ENCODE results near the gene GCA.

The GCA gene

DNA sequence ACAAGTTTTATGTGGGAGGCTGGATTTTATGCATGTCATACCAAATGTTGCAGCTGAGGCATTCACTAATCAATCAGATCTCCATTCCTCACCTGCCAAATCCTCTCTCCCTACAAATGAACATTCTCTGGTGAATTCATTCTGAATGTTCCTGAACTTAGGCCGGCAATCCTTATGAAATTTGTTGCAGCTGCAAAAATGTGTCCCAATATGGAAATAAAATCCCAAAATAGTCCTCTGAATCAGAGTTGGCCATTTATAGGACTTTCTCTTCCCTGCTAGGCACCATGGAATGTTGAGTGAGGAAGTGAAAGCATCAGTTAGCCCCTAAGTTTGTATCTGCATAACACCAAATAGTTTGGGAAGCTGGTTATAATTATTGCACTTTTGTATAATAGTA, 25.6 kb downstream of the GCA start:
- Mint-ChIP-seq H3K4me3 (no peak overlapping the region), H3K36me3 (no peaks in the 10 kb centered on the region), H3K4me1 (no peaks in the 10 kb centered on the region), H3K27ac (no peak overlapping the region), H3K27me3 (no peaks in the 10 kb centered on the region), H3K9me3 (no peaks in the 10 kb centered on the region)

DNA sequence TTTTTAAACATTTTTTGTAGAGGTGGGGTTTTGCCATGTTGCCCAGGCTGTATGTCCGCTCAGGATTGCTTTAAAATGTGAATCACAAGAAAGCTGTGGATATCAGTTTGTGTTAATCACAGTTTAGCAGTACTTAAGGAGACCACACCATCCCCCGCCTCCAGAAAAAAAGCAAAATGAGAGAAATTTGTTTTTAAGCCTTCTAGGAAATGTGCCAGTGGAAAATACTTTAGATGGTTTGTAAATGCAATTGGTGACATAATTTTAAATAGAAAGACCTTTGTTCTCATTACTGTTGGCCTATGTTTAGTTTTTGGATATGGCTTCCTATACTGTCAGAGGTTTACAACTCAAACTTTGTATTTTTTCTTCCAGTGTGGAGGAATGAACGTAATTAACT, 27.0 kb downstream of the GCA start:
- no peaks in the 10 kb centered on the region for H3K4me1 Mint-ChIP-seq
- no peaks in the 10 kb centered on the region for H3K27me3 Mint-ChIP-seq
- H3K36me3 Mint-ChIP-seq = no peaks in the 10 kb centered on the region
- no peak overlapping the region for H3K27ac Mint-ChIP-seq
- no peaks in the 10 kb centered on the region for H3K9me3 Mint-ChIP-seq
- H3K4me3 Mint-ChIP-seq = no peak overlapping the region

DNA sequence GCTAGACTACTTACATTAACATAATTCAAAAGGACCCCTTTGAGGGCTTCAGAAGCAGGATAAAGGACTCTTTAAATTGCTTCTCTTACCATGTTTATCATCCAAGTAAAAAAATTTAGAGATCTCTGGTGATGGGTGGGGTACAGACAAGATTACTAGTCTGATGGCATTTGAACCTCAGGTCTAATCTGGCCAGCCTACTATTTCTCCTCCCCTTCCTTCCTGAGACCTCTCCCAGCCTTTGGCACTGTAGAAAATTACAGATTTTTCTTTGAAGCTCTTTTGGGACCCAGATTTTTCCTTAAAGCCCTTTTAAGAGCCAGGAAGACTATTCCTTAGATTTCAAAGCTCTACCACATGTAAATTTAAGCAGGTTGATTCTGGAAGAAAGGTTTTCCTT, 28.9 kb downstream of the GCA start:
- Mint-ChIP-seq H3K27me3 (peaks cover 6% of the 10 kb centered on the region), H3K4me3 (no peak overlapping the region), H3K9me3 (no peaks in the 10 kb centered on the region), H3K36me3 (no peaks in the 10 kb centered on the region), H3K27ac (no peak overlapping the region), H3K4me1 (no peaks in the 10 kb centered on the region)

DNA sequence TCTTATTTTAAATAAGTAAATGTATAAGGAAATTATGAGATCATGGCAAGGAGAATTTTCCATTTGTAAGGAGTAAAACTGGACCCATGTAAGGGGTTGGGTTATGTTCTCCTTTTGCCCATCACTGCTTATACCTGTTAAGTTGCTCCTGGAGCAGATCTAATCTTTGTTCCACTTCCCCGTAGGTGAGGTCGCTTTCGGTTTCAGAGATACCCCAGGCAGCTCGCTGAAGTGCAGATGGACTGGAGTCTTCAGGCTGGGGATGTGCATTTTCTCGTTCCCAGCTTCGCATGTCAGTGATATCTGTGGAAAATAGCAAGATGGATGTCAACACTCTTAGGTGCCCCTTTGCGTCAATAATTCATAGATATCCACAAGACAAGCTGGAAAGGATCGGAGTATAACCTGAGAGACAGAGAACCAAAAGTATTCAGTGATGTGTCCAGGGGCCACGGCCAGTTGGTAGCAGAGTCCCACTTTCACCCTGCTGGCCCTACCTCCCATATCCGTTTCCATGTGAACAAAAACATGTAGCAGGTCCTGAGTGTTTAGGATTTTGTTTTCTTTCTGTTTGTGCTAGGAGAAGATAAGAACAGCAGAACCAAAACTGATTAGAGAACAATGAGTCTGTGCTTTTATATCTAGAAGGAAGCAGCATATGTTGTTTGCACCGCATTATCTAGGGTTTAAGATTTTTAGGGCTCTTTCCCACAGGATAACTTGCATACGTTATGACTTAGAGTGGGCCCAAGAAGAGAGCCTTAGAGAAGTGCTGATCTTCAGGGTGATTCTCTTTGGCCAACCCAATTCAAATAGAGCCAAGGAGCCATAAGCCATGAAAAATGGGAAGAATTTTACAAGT, 36.0 kb downstream of the GCA start:
- H3K27ac Mint-ChIP-seq = no peak overlapping the region
- peak overlapping the region; percentile 28 for H3K4me3 Mint-ChIP-seq
- H3K4me1 Mint-ChIP-seq = no peaks in the 10 kb centered on the region
- H3K36me3 Mint-ChIP-seq = no peaks in the 10 kb centered on the region
- no peaks in the 10 kb centered on the region for H3K9me3 Mint-ChIP-seq
- peaks cover 25% of the 10 kb centered on the region for H3K27me3 Mint-ChIP-seq

DNA sequence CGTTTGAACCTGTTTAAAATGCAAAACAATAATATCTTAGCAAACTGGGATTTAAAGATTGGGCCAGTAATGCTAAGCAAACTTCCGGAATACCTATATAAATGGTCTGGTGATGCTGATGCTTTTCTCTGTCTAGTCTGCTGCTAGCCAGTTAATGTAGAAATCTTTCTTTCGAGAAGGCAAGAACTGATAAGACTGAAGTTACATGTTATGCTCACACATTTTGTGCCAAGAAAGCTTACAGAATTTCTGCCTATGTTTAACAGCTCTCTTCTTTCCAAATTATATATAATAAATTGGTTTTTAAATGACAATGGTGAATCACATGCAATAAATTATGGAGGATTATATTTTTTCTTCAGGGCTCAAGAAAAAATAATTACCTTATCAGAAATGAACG, 37.9 kb downstream of the GCA start:
- peaks cover 23% of the 10 kb centered on the region for H3K27me3 Mint-ChIP-seq

DNA sequence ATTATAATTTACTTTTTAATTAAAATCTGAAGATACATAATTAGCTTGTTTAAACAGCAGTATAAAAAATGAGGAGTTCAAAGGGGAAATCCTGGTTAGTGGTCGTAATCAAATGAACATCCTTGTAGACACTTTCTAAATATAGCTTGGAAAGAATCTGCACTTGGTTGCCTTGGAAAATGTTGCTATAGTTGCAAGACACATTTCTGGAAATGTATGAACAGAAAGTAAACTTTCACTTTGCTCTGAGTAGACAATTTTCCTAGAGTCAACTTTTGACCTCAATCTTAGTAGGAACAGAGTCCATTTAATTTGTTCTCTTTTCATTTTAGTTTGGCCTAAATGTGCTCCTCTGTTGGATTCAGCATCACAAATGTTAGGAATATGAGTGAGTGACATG, 38.3 kb downstream of the GCA start:
- H3K9me3 Mint-ChIP-seq = no peaks in the 10 kb centered on the region
- H3K36me3 Mint-ChIP-seq = no peaks in the 10 kb centered on the region
- no peak overlapping the region for H3K4me3 Mint-ChIP-seq
- peaks cover 19% of the 10 kb centered on the region for H3K27me3 Mint-ChIP-seq
- H3K4me1 Mint-ChIP-seq = no peaks in the 10 kb centered on the region
- H3K27ac Mint-ChIP-seq = no peak overlapping the region

More for the DNA sequence above, 37.9 kb downstream of the GCA start:
- Mint-ChIP-seq H3K36me3 (no peaks in the 10 kb centered on the region), H3K4me1 (no peaks in the 10 kb centered on the region), H3K27ac (no peak overlapping the region), H3K9me3 (no peaks in the 10 kb centered on the region), H3K4me3 (no peak overlapping the region)

DNA sequence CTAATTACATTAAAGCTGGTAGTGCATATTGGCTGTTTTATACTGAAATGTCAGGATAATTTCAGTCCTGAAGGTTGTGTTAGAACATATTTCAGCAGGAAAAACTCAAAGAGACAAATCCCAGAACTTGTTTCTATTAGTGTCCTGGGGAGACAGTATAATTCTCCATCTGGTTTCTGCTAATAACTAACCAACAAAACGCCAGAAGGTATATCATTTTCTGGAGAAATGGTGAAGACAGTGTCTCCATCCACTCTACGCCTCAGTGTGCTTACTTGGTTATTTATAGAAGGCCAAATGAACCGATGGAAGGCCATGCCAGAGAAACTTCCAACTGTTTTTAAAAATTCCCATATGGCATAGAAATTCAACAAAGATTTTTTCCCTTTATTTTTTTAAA, 41.6 kb downstream of the GCA start:
- no peak overlapping the region for H3K4me3 Mint-ChIP-seq
- H3K27ac Mint-ChIP-seq = no peak overlapping the region
- H3K27me3 Mint-ChIP-seq = peaks cover 11% of the 10 kb centered on the region
- no peaks in the 10 kb centered on the region for H3K36me3 Mint-ChIP-seq
- no peaks in the 10 kb centered on the region for H3K4me1 Mint-ChIP-seq
- no peaks in the 10 kb centered on the region for H3K9me3 Mint-ChIP-seq

DNA sequence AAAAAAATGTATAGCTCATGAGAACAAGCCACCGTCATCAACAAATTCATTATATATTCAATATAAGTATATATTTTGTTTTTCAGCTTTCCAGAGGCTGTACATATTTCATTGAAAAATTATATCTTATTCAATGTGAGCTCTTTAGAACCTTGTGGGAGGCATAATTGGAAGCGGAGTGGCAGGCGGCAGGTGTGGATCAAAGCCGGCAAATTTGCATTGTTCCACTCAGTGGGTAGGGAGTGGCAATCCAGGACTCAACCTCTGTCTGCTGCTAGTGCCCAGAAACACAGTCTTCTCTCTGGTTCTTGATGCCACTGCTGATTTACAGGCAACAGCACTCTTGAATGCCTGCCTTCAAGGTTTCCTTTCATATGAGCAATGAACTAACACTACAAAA, 46.9 kb downstream of the GCA start:
- H3K36me3 Mint-ChIP-seq = no peaks in the 10 kb centered on the region
- H3K27ac Mint-ChIP-seq = no peak overlapping the region
- no peak overlapping the region for H3K4me3 Mint-ChIP-seq
- peaks cover 13% of the 10 kb centered on the region for H3K27me3 Mint-ChIP-seq
- no peaks in the 10 kb centered on the region for H3K4me1 Mint-ChIP-seq
- no peaks in the 10 kb centered on the region for H3K9me3 Mint-ChIP-seq

DNA sequence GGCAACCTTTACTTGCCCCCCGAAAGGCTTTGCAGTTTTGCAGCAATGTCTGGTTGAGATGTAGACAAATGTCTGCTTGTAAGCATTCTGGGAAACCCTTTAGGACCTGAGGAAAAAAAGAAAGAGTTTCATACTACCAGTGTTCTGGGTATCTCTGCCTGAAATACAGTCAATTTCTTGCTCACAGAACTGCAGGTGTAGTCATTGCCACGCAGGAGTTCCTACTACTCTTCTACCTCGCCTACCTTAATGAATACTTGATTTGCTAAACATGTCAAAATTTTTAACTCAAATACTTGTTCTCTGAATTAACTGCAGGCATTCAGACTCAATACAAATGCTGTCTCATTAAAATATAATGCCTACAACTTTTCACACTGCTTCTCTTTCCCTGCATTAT, 56.4 kb downstream of the GCA start:
- H3K9me3 Mint-ChIP-seq = no peaks in the 10 kb centered on the region
- no peak overlapping the region for H3K4me3 Mint-ChIP-seq
- H3K4me1 Mint-ChIP-seq = no peaks in the 10 kb centered on the region
- no peaks in the 10 kb centered on the region for H3K36me3 Mint-ChIP-seq
- no peak overlapping the region for H3K27ac Mint-ChIP-seq
- H3K27me3 Mint-ChIP-seq = peaks cover 6% of the 10 kb centered on the region

DNA sequence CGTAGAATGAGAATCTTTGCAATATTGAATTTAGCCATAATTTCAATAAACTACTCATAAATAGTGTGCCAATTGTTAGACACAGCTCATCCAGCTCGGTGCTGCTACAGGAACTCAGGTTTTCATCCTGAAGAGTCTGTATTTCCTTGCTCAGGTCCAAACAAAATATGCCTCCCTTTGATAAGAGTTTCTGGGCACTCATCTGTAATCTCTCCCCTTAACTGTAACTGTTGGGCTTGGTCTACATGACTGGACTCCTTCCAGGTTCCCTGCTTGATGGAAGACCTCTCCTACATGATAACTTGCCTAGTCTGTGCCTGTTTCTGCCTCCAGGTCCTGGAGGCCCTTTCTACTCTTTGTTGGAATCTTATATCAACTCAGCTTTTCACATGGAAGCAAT, 57.9 kb downstream of the GCA start:
- H3K9me3 Mint-ChIP-seq = no peaks in the 10 kb centered on the region
- peaks cover 5% of the 10 kb centered on the region for H3K27me3 Mint-ChIP-seq

DNA sequence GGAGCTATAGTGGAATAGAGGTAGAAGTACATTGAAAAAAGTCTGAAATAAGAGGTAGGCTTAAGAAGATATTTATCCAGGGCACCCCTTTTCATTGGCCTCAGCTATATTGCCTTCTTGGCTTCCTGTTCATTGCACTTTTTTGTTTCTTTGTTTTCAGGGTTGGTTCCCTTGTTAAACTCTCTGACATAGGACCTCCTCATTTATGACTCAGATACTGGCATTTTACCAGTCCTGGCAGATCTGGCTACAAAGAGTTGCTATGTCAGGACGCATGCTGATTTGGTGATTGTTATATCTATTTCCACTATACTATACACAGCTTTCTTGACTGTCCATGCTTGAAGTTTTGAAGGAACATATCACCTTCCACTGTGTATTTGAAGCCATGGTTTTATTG, 60.0 kb downstream of the GCA start:
- Mint-ChIP-seq H3K36me3 (no peaks in the 10 kb centered on the region), H3K27ac (no peak overlapping the region), H3K4me3 (no peak overlapping the region), H3K4me1 (no peaks in the 10 kb centered on the region), H3K27me3 (peaks cover 9% of the 10 kb centered on the region), H3K9me3 (no peaks in the 10 kb centered on the region)

More for the DNA sequence above, 57.9 kb downstream of the GCA start:
- Mint-ChIP-seq H3K4me1 (no peaks in the 10 kb centered on the region), H3K27ac (no peak overlapping the region), H3K36me3 (no peaks in the 10 kb centered on the region), H3K4me3 (no peak overlapping the region)
